HUDEP-2 (cell line): ENCODE measurements around the gene SMYD1.

Experiments used
- DNase-seq, 76 experiments: peaks; one replicate each; lab custom pipeline; 2025; ENCODE audit not compliant: unreplicated experiment in 76 of 76; lab: John Stamatoyannopoulos, UW

SMYD1 gene

GRCh38 chr2:88117973-88118372 lies 50.3 kb downstream of the SMYD1 start:
- DNase-seq, result no peak

- no peak for DNase-seq
These were observed 54.1 kb downstream of the SMYD1 start for GRCh38 chr2:88121678-88122077.

DNA sequence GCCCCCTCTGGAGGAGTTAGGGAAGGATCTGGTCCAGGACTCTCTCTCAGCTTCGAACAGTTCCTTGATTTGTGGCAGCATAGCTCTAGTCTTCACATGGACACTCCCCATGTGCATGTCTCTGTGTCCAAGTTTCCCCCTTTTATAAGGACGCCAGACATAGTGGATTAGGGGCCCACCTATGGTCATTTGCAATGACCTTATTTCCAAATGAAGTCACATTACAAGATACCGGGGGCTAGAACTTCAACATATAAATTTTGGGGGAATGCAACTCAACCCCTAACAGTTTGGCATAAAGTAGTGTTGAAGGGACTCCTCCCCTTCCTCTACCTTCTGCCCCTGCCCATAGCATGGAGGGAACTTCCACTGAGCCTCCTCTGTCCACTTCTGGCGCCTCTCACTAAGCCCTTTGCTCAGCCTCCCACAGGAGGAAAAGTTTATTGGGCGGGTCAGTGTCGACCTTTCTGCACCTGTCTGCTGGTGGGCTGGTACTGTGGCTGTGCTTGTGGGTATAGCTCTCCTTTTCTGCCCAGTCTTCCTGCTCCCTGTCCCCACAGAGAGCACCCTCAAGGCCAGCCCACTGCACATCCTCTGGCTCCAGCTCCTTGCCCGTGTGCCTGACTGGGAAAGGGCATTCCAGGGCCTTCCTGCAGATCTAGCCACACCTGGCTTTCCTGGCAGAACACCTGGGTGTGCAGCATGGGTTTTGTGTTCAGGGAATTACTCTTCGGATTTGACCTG lies 54.7 kb downstream of the SMYD1 start:
- no peak for DNase-seq

GRCh38 chr2:88123164-88123974 lies 55.7 kb downstream of the SMYD1 start:
- no peak for DNase-seq

GRCh38 chr2:88123975-88124917 lies 56.6 kb downstream of the SMYD1 start:
- DNase-seq, result no peak

DNA sequence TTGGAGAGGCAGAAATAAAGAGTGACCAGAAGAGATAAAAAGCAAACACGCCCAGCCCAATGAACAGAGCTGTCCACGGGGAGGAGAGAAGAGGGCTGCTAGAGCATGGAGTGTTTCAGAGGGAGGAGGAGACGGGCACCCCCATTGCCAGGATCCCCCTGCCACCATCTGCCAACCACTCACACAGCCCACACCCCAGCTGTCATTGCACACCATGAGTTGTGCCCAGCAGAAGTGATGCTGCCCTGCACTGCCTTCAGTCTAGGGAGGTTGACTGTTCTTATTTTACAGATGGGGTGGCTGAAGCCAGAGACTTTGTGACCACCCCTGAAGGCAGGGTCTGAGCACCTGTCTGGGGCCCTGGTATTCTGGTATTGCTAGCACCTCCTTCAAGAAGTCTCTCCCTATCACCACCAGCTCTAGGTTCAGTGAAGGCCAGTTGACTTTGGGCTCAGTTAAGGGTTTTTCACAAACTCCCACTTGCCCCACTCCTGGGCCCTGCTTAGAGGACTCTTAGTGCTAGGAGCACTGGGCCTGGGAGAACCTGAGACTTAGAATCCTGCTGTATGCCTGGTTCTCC lies 57.8 kb downstream of the SMYD1 start:
- no peak for DNase-seq

DNA sequence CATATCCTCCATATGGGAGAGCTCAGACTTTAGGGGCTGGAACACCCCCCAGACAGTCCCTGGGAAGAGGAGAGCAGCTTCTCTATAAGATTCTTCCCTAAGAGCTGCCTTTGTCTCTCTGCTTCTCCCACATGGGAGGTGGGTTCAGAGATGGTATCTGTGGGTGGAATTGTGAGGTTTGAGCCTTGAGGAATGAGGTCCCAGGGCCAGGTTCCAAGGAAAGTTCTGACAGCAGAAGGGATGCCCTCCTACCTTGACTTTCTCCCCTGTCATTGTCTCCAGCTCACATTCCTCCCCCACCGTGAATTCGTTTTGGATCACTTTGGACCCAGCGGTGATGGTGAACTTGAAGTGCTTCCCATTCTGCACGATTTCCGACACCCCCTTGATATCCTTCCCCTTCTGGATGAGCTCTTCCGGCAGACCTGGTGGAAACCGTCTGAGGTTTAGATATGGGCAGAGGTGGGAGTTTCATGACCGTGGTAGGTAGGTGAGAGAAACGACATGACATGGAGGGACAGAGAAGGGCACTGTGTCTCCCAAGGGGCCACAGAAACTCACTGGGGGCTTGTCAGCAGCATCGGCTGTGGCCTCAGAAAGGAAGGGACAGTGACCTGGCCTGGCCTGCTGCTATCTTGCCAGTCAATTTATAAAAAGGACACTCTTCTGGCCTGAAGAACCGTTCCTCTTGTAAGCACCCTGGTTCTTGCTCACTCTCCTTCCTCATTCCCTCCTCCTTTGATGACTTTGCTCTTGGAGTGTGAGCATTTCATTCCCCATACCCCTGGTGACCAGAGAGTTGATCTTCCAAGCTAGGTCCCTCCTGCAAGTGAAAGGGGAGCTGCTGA lies 58.5 kb downstream of the SMYD1 start:
- DNase-seq, result no peak

DNA sequence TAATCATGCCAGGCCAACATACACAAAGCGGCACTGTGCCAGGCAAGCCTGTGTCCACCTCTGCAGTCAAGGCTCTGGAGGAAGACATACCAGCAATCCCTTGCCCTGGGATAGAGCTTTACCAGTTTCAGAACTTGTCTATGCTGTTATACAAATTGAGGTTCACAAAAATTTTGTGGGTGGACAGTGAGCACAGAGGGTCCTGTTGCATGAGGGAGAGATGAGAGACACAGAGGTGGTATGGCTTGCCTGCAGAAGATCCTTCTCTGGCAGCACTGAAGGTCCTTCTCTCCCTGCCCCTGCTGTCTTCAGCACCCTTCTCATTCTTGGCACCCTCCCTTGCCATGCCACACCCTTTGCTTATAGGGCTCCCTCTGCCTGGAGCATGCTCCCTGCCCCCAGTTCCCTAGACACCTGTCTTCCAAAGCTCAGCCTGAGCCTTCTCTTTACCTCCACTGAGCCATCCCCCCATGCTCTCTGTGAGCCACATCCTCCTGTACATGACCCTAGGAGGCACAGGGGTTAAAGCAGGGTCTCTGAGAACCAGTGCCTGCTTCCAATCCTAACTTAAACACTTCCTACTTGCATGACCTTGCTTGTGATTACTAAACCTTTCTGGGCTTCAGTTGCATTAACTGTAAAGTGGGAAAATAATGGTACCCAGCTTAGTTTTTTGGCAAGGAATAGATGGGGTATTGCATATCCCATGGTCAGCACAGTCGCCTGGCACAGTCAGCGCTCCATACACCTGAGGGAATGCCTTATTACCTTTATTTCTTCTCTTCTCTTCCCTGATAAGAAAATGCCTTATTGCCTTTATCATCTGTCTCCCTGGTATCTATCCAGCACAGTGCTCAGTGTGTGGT lies 59.4 kb downstream of the SMYD1 start:
- no peak for DNase-seq

DNA sequence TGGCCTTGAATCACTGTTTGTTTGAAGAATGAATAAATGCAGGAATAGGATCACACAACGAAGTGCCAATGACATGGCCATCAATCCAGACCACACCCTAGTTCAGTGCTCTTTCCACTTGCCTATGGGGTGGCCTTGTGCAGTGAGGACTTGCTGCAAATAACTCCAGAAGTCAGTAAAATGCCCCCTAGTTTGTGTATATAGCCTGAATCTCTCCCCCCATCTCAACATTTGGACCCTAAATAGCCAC lies 59.9 kb downstream of the SMYD1 start:
- DNase-seq, result no peak

GRCh38 chr2:88127888-88128653 lies 60.4 kb downstream of the SMYD1 start, which contains the start of gene FABP1:
Gene FABP1, minus strand, starts transcription at chr2:88128062. Its CDS starts 45 bp downstream, at chr2:88128017.
- DNase-seq, result no peak

- DNase-seq, result no peak
These were observed 61.2 kb downstream of the SMYD1 start for GRCh38 chr2:88128654-88129312.

GRCh38 chr2:88129313-88129959 lies 61.8 kb downstream of the SMYD1 start:
- no peak for DNase-seq

DNA sequence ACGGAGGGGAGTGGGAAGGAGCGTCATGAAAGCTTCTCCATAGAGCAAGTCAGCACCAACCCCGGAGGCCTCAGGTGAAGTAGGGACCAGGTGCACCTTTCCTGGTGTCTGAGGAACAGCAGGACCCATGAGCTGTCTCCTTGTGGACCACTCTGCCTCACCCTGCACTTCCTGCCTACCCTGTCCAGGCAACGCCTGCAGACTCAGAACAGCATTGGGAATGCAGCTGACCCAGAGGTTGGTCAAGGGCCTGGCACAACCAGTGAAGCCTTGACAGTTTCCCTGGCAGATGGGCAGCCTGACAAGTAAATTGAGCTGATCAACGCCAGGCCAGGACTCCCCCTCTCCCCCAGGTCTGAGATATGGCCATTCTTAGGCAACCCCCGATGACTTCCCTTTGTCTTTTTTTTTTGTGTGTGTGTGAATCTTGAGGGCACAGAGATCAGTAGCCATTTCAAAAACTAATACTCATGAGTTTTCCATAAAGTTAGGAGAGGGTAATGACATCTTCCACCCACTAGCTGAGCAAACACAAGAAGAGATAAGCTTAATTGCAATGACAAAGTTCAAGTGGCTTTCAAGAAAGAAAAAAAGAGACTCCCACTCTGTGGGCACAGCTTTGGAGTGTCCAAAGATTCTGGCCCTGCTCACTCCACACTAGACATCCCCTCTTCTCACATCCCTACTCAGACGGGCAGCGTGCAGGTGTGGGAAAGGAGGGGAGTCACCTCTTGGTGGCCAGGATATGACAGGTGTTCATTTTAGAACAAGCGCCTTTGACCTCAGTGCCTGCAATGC lies 63.8 kb downstream of the SMYD1 start:
- DNase-seq, result no peak

DNA sequence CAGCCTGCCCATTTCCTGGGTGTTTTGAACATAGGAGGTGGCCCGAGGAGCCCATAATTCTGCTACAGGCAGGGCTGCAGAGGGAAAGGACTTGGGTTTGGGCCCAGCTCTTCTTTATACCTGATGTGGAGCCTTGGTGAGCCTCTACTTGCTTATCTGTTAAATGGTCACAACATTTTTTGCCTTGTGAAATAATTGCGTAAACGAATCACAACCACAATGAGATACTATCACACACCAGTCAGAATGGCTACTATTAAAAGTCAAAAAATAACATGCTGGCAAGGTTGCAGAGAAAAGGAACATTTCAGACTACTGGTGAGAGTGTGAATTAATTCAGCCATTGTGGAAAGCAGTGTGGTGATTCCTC lies 64.4 kb downstream of the SMYD1 start:
- DNase-seq, result no peak

DNA sequence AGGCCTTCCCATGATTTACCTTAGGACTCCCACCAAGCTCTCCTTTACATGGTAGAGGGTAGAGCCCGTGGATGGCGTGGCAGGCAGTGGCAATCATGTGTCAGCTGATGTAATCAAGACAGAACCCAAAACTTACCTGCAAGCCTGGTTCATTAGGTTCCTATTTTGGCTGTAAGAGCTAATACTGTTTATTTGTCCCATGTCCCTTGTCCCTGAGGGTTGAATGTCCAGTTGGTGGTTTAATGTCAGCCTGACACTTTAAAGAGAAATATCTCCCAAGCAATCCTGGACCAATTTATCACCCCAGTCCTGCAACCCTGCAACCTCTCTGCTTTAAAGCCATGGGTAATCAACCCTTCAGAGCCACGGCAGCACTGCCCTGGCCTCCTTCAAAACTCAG lies 66.2 kb downstream of the SMYD1 start:
- DNase-seq, result no peak

DNA sequence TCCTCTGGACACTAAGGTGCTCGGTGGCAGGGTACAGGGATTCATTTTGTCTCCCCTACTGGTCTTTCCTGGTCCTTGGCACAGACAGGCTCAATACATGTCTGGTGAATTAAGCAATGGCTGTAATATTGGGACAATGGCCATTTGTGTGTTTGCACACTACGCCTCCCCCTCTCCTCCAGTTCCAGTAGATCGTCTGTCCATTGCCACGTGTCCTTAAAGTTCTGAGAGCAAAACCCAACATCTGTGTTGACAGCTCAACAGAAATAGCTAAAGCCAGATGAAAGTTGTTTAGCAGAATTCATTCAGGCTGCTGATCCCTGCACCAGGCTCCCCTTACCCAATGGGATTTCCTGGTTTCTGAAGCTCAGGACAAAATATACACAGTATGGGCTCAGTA lies 69.2 kb downstream of the SMYD1 start:
- DNase-seq, result no peak

- no peak for DNase-seq
These were observed 70.2 kb downstream of the SMYD1 start for GRCh38 chr2:88137833-88138232.
